Skeletal muscle satellite cell (primary cell): ENCODE measurements around the gene TRIM54.
"Not testable (repeated sequence)": the region's sequence is repeated elsewhere in the genome, so short reads cannot be mapped to it uniquely, and the experiment has no call there.

Experiments used
- H3K27me3 ChIP-seq: 2 replicates; pipeline ENCODE4 v1.7.0; 2013; ENCODE audit warnings: low read length; ENCODE audit not compliant: control insufficient read depth, insufficient read depth
- H3K36me3 ChIP-seq: 2 replicates; pipeline ENCODE4 v1.7.0; 2013; ENCODE audit warnings: mild to moderate bottlenecking, control low read depth, low read length; ENCODE audit not compliant: insufficient read depth
- H3K4me1 ChIP-seq: 2 replicates; pipeline ENCODE4 v1.7.0; 2013; ENCODE audit warnings: low read length; ENCODE audit not compliant: control insufficient read depth, insufficient read depth
- H3K4me2 ChIP-seq: 2 replicates; pipeline ENCODE4 v1.7.0; 2013; ENCODE audit warnings: mild to moderate bottlenecking, low read length
- H3K4me3 ChIP-seq: 2 replicates; pipeline ENCODE4 v1.7.0; 2013; ENCODE audit warnings: low read length
- H3K9ac ChIP-seq: 2 replicates; pipeline ENCODE4 v1.7.0; 2013; ENCODE audit warnings: mild to moderate bottlenecking, low read depth, low read length, moderate library complexity
- H3K9me3 ChIP-seq: replicated peaks from 2 replicates; pipeline ENCODE4 v1.7.0; 2013; ENCODE audit warnings: mild to moderate bottlenecking, control low read depth, low read length

TRIM54 gene

GRCh38 chr2:27322301-27322765, 40.1 kb downstream of the TRIM54 start:
- Histone ChIP-seq H3K9me3 (no peaks in the 10 kb centered on the region), H3K9ac (peak overlapping the region; percentile 93), H3K4me1 (peaks cover 26% of the 10 kb centered on the region), H3K4me2 (peak overlapping the region; percentile 91), H3K4me3 (peak overlapping the region; percentile 82), H3K36me3 (peaks cover 22% of the 10 kb centered on the region), H3K27me3 (no peaks in the 10 kb centered on the region)

- Histone ChIP-seq H3K9ac (peak within 1 kb of the TSS; percentile 93), H3K4me1 (peaks cover 26% of the 10 kb centered on the region), H3K9me3 (no peaks in the 10 kb centered on the region), H3K27me3 (no peaks in the 10 kb centered on the region), H3K4me2 (peak within 1 kb of the TSS; percentile 91), H3K36me3 (peaks cover 22% of the 10 kb centered on the region), H3K4me3 (peak within 1 kb of the TSS; percentile 82)
Observed at GRCh38 chr2:27322766-27323595, 40.8 kb downstream of the TRIM54 start, which contains the start of gene MPV17. Gene MPV17, minus strand, starts transcription at chr2:27323097. Its CDS starts 580 bp downstream, at chr2:27322517.

- Histone ChIP-seq H3K4me1 (peaks cover 26% of the 10 kb centered on the region), H3K4me3 (peak overlapping the region; percentile 82), H3K27me3 (no peaks in the 10 kb centered on the region), H3K9ac (peak overlapping the region; percentile 93), H3K9me3 (no peaks in the 10 kb centered on the region), H3K4me2 (peak overlapping the region; percentile 91), H3K36me3 (peaks cover 29% of the 10 kb centered on the region)
Observed at GRCh38 chr2:27323596-27324285, 41.5 kb downstream of the TRIM54 start.

- no peak overlapping the region for H3K9ac ChIP-seq
- H3K4me3 ChIP-seq, result no peak overlapping the region
- no peaks in the 10 kb centered on the region for H3K27me3 ChIP-seq
- no peak overlapping the region for H3K4me2 ChIP-seq
- H3K9me3 ChIP-seq, result no peaks in the 10 kb centered on the region
- H3K36me3 ChIP-seq, result peaks cover 39% of the 10 kb centered on the region
- H3K4me1 ChIP-seq, result peaks cover 26% of the 10 kb centered on the region
Observed at GRCh38 chr2:27324720-27325119, 42.5 kb downstream of the TRIM54 start.

GRCh38 chr2:27335311-27335710, 53.1 kb downstream of the TRIM54 start:
- Histone ChIP-seq H3K36me3 (peaks cover 52% of the 10 kb centered on the region), H3K9ac (no peak overlapping the region), H3K9me3 (no peaks in the 10 kb centered on the region), H3K27me3 (no peaks in the 10 kb centered on the region), H3K4me2 (no peak overlapping the region), H3K4me3 (no peak overlapping the region), H3K4me1 (no peaks in the 10 kb centered on the region)

GRCh38 chr2:27336173-27336572, 53.9 kb downstream of the TRIM54 start:
- peaks cover 52% of the 10 kb centered on the region for H3K36me3 ChIP-seq
- no peak overlapping the region for H3K4me3 ChIP-seq
- H3K4me1 ChIP-seq, result no peaks in the 10 kb centered on the region
- H3K4me2 ChIP-seq, result no peak overlapping the region
- H3K9ac ChIP-seq, result no peak overlapping the region
- no peaks in the 10 kb centered on the region for H3K27me3 ChIP-seq
- no peaks in the 10 kb centered on the region for H3K9me3 ChIP-seq

GRCh38 chr2:27347641-27348040, 65.4 kb downstream of the TRIM54 start:
- H3K4me1 ChIP-seq, result peaks cover 4% of the 10 kb centered on the region
- H3K4me2 ChIP-seq, result no peak overlapping the region
- no peaks in the 10 kb centered on the region for H3K9me3 ChIP-seq
- H3K9ac ChIP-seq, result no peak overlapping the region
- no peak overlapping the region for H3K4me3 ChIP-seq
- H3K27me3 ChIP-seq, result no peaks in the 10 kb centered on the region
- peaks cover 2% of the 10 kb centered on the region for H3K36me3 ChIP-seq

- peaks cover 22% of the 10 kb centered on the region for H3K4me1 ChIP-seq
- no peaks in the 10 kb centered on the region for H3K36me3 ChIP-seq
- H3K27me3 ChIP-seq, result no peaks in the 10 kb centered on the region
- no peak overlapping the region for H3K4me3 ChIP-seq
- H3K4me2 ChIP-seq, result no peak overlapping the region
- H3K9ac ChIP-seq, result no peak overlapping the region
- H3K9me3 ChIP-seq, result no peaks in the 10 kb centered on the region
Observed at GRCh38 chr2:27350106-27350693, 68.0 kb downstream of the TRIM54 start.

GRCh38 chr2:27351802-27352598, 69.8 kb downstream of the TRIM54 start:
- no peaks in the 10 kb centered on the region for H3K9me3 ChIP-seq
- H3K9ac ChIP-seq, result no peak overlapping the region

GRCh38 chr2:27353386-27353761, 71.1 kb downstream of the TRIM54 start:
- H3K36me3 ChIP-seq, H3K4me3 ChIP-seq, H3K9ac ChIP-seq, H3K9me3 ChIP-seq, H3K27me3 ChIP-seq: not testable (repeated sequence)
- peak overlapping the region; percentile 72 for H3K4me2 ChIP-seq
- H3K4me1 ChIP-seq, result peaks cover 32% of the 10 kb centered on the region

More at GRCh38 chr2:27351802-27352598, 69.8 kb downstream of the TRIM54 start:
- peaks cover 28% of the 10 kb centered on the region for H3K4me1 ChIP-seq
- H3K27me3 ChIP-seq, result no peaks in the 10 kb centered on the region
- H3K4me3 ChIP-seq, result no peak overlapping the region
- H3K36me3 ChIP-seq, result no peaks in the 10 kb centered on the region
- H3K4me2 ChIP-seq, result no peak overlapping the region
